ENCODE data around the gene HABP4. TPM values are rescaled to one million over a fixed set of nuclear protein-coding genes. Genes with fewer than 3 reads are reported as not detected.

HABP4 gene
- total and polyA plus RNA-seq, 4 donors: 4.7 to 10.2 (median 8.2) TPM

DNA sequence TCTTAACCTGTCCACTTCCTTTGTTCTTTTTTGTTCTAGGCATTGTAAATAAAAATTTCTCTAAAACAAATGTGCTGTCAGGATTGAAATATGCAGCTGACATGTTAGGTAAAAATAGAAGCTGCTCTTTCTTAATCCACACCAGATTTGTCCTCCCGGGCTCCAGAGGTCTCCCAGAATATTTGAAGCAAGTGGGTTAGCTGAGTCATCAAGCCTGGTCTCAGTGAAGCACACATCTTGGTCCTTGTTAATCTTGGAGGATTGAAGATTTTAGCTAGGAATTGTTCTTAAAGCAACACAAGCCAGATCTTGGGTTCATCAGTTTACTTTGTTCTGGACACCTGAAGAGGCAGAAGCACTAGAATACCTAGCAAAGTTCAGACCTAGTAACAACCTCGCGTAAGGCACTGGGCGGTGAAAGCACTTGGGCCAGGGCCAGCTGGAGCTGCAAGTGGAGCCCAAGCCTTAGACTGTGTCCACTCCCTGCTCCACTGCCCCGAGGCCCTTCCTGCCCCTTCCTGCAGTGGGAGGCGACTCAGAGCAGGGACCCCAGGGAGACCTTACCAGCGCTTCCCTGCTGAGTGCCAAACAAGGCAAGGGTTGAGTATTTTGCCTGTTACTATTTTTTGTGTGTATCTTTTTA, 36.5 kb downstream of the HABP4 start:
- H3K27ac ChIP-seq (ENCODE audit: low read depth in 1 of 2, low read length in 1 of 2): peak overlapping the region; percentile 13 to 62
- peaks cover 2 to 30% (median 18%) of the 10 kb centered on the region in 4 donors for H3K36me3 ChIP-seq (ENCODE audit: control insufficient read depth in 4 of 4, insufficient read depth in 4 of 4, low read length in 4 of 4)
- H3K27me3 ChIP-seq (ENCODE audit: control insufficient read depth in 3 of 3, insufficient read depth in 3 of 3, low read length in 2 of 3): no peaks in the 10 kb centered on the region
- no peak overlapping the region for H3K4me3 ChIP-seq
- ATAC-seq (ENCODE audit: insufficient read depth, low FRiP score) (peak; percentile 25), DNase-seq (no peak)
- H3K9ac ChIP-seq (ENCODE audit: insufficient read depth in 1 of 2, low read length in 2 of 2): no peak overlapping the region
- H3K9me3 ChIP-seq (ENCODE audit: control insufficient read depth in 4 of 4, insufficient read depth in 3 of 4, low read length in 3 of 4): no peaks in the 10 kb centered on the region
- TF ChIP-seq CTCF (IDR thresholded peaks at IDR 0.05; ENCODE audit: control extremely low read depth, extremely low read depth): no peak
- peaks cover 0 to 7% (median 1%) of the 10 kb centered on the region in 5 donors for H3K4me1 ChIP-seq (ENCODE audit: control insufficient read depth in 5 of 5, insufficient read depth in 5 of 5, low read length in 5 of 5)
- WGBS, 2 donors: 52 to 71% methylated on average over 7 of the region's 7 CpGs

DNA sequence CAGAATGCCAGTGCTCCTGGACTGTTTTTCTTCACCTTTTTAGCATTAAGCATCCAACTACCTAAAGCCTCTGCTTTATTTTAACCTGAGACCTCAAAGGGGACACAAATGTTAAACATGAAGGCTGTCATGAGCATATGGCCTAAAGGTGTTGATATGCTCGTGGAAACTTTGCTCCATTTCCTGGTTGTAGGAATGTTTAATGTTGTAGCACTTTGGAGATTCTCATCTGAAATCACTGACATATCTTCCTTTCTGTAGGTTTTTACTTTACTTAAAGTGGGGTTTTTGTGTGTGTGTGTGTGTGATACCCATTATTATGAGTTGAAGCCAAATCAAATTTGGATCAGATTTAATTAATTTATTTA, 37.0 kb downstream of the HABP4 start:
- Histone ChIP-seq H3K27me3 (ENCODE audit: control insufficient read depth in 3 of 3, insufficient read depth in 3 of 3, low read length in 2 of 3) (no peaks in the 10 kb centered on the region), H3K4me3 (no peak overlapping the region), H3K9me3 (ENCODE audit: control insufficient read depth in 4 of 4, insufficient read depth in 3 of 4, low read length in 3 of 4) (no peaks in the 10 kb centered on the region), H3K4me1 (ENCODE audit: control insufficient read depth in 5 of 5, insufficient read depth in 5 of 5, low read length in 5 of 5) (peaks cover 0 to 12% (median 6%) of the 10 kb centered on the region in 5 donors), H3K36me3 (ENCODE audit: control insufficient read depth in 4 of 4, insufficient read depth in 4 of 4, low read length in 4 of 4) (peaks cover 2 to 30% (median 18%) of the 10 kb centered on the region in 4 donors), H3K9ac (ENCODE audit: insufficient read depth in 1 of 2, low read length in 2 of 2) (no peak overlapping the region), H3K27ac (ENCODE audit: low read depth in 1 of 2, low read length in 1 of 2) (peak overlapping the region in 1 of 2 donors; percentile 5)
- WGBS, 2 donors: 51 to 66% methylated on average over 1 of the region's 1 CpG
- no peak for ATAC-seq (ENCODE audit: insufficient read depth, low FRiP score)
- no peak for DNase-seq
- TF ChIP-seq CTCF (IDR thresholded peaks at IDR 0.05; ENCODE audit: control extremely low read depth, extremely low read depth): no peak

DNA sequence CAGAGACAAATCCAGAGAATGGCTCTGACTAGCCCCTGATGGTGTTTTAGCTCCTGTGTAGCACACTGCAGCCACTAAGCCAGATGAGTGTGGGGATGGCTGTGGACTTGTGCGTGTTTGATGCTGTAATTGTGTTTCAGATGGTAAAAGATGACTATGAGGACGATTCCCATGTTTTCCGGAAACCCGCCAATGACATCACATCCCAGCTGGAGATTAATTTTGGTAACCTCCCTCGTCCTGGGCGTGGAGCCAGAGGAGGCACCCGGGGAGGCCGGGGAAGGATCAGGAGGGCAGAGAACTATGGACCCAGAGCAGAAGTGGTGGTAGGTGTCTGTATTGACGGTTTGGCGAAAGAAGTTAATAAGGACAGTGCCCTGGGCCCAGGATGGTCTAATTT, 38.0 kb downstream of the HABP4 start:
- peaks cover 2 to 30% (median 18%) of the 10 kb centered on the region in 4 donors for H3K36me3 ChIP-seq (ENCODE audit: control insufficient read depth in 4 of 4, insufficient read depth in 4 of 4, low read length in 4 of 4)
- no peak overlapping the region for H3K27ac ChIP-seq (ENCODE audit: low read depth in 1 of 2, low read length in 1 of 2)
- H3K4me3 ChIP-seq: no peak overlapping the region
- no peaks in the 10 kb centered on the region for H3K27me3 ChIP-seq (ENCODE audit: control insufficient read depth in 3 of 3, insufficient read depth in 3 of 3, low read length in 2 of 3)
- no peak for TF ChIP-seq CTCF (IDR thresholded peaks at IDR 0.05; ENCODE audit: control extremely low read depth, extremely low read depth)
- no peak for ATAC-seq (ENCODE audit: insufficient read depth, low FRiP score)
- 86 to 91% methylated on average over 10 of the region's 10 CpGs for WGBS, 2 donors
- peak in 2 of 3 donors; percentile 14 to 20 for DNase-seq
- H3K4me1 ChIP-seq (ENCODE audit: control insufficient read depth in 5 of 5, insufficient read depth in 5 of 5, low read length in 5 of 5): peaks cover 0 to 12% (median 6%) of the 10 kb centered on the region in 5 donors
- H3K9me3 ChIP-seq (ENCODE audit: control insufficient read depth in 4 of 4, insufficient read depth in 3 of 4, low read length in 3 of 4): no peaks in the 10 kb centered on the region
- H3K9ac ChIP-seq (ENCODE audit: insufficient read depth in 1 of 2, low read length in 2 of 2): no peak overlapping the region

All from lung (tissue), 12 donors.